Measurements from ENCODE around the gene BUD31. TPM values are rescaled to one million over a fixed set of nuclear protein-coding genes. Genes with fewer than 3 reads are reported as not detected.

BUD31 gene
- total RNA-seq, 1 donor from 2014 or later = 131 TPM

GRCh38 chr7:99460651-99461050, 51.9 kb downstream of the BUD31 start:
- DNase-seq (ENCODE audit: extremely low spot score, unreplicated experiment) = no peak
- TF ChIP-seq, protein P1, sequence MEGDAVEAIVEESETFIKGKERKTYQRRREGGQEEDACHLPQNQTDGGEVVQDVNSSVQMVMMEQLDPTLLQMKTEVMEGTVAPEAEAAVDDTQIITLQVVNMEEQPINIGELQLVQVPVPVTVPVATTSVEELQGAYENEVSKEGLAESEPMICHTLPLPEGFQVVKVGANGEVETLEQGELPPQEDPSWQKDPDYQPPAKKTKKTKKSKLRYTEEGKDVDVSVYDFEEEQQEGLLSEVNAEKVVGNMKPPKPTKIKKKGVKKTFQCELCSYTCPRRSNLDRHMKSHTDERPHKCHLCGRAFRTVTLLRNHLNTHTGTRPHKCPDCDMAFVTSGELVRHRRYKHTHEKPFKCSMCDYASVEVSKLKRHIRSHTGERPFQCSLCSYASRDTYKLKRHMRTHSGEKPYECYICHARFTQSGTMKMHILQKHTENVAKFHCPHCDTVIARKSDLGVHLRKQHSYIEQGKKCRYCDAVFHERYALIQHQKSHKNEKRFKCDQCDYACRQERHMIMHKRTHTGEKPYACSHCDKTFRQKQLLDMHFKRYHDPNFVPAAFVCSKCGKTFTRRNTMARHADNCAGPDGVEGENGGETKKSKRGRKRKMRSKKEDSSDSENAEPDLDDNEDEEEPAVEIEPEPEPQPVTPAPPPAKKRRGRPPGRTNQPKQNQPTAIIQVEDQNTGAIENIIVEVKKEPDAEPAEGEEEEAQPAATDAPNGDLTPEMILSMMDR (IDR thresholded peaks at IDR 0.05) = no peak
- Mint-ChIP-seq H3K27ac (ENCODE audit: unreplicated experiment) (no peak overlapping the region), H3K27me3 (ENCODE audit: unreplicated experiment) (no peaks in the 10 kb centered on the region), H3K4me1 (ENCODE audit: unreplicated experiment) (peaks cover 14% of the 10 kb centered on the region), H3K36me3 (ENCODE audit: unreplicated experiment) (peaks cover 18% of the 10 kb centered on the region), H3K9me3 (ENCODE audit: unreplicated experiment) (no peaks in the 10 kb centered on the region), H3K4me3 (ENCODE audit: unreplicated experiment) (no peak overlapping the region)

- Mint-ChIP-seq H3K4me3 (ENCODE audit: unreplicated experiment) (no peak overlapping the region), H3K9me3 (ENCODE audit: unreplicated experiment) (no peaks in the 10 kb centered on the region), H3K36me3 (ENCODE audit: unreplicated experiment) (peaks cover 18% of the 10 kb centered on the region), H3K27ac (ENCODE audit: unreplicated experiment) (no peak overlapping the region), H3K4me1 (ENCODE audit: unreplicated experiment) (peaks cover 18% of the 10 kb centered on the region), H3K27me3 (ENCODE audit: unreplicated experiment) (no peaks in the 10 kb centered on the region)
- DNase-seq (ENCODE audit: extremely low spot score, unreplicated experiment) = no peak
- TF ChIP-seq, protein P1 (IDR thresholded peaks at IDR 0.05) = no peak
Observed at GRCh38 chr7:99461221-99461620, 52.5 kb downstream of the BUD31 start.

- DNase-seq (ENCODE audit: extremely low spot score, unreplicated experiment) = no peak
- TF ChIP-seq, protein P1 (IDR thresholded peaks at IDR 0.05) = no peak
- Mint-ChIP-seq H3K27ac (ENCODE audit: unreplicated experiment) (peak overlapping the region; percentile 87), H3K9me3 (ENCODE audit: unreplicated experiment) (no peaks in the 10 kb centered on the region), H3K36me3 (ENCODE audit: unreplicated experiment) (peaks cover 8% of the 10 kb centered on the region), H3K4me3 (ENCODE audit: unreplicated experiment) (peak overlapping the region; percentile 86), H3K27me3 (ENCODE audit: unreplicated experiment) (peaks cover 3% of the 10 kb centered on the region), H3K4me1 (ENCODE audit: unreplicated experiment) (peaks cover 20% of the 10 kb centered on the region)
Observed at GRCh38 chr7:99465421-99465768, 56.6 kb downstream of the BUD31 start.

- DNase-seq (ENCODE audit: extremely low spot score, unreplicated experiment) = no peak
- Mint-ChIP-seq H3K9me3 (ENCODE audit: unreplicated experiment) (no peaks in the 10 kb centered on the region), H3K27me3 (ENCODE audit: unreplicated experiment) (peaks cover 6% of the 10 kb centered on the region), H3K27ac (ENCODE audit: unreplicated experiment) (no peak overlapping the region), H3K36me3 (ENCODE audit: unreplicated experiment) (peaks cover 5% of the 10 kb centered on the region), H3K4me3 (ENCODE audit: unreplicated experiment) (no peak overlapping the region), H3K4me1 (ENCODE audit: unreplicated experiment) (peaks cover 27% of the 10 kb centered on the region)
- TF ChIP-seq, protein P1 (IDR thresholded peaks at IDR 0.05) = no peak
Observed at GRCh38 chr7:99468336-99468918, 59.7 kb downstream of the BUD31 start.

Other genes with a start within 250 kb of the BUD31 start
- gene KPNA7, start 200.9 kb upstream of the BUD31 start, total RNA-seq = not detected in 2 replicates
- not detected in 2 replicates for gene MYH16, start 136.1 kb upstream of the BUD31 start, total RNA-seq
- 103 and 105 TPM in 2 replicates for gene ARPC1A, start 83.1 kb upstream of the BUD31 start, total RNA-seq
- gene ARPC1B, start 34.2 kb upstream of the BUD31 start, total RNA-seq = 76.1 and 84.9 TPM in 2 replicates
- 107 and 116 TPM in 2 replicates for gene PDAP1, start 372 bp upstream of the BUD31 start, total RNA-seq
- gene PTCD1, start 29.8 kb downstream of the BUD31 start, total RNA-seq = 5.7 and 10.5 TPM in 2 replicates
- gene CPSF4, start 30.0 kb downstream of the BUD31 start, total RNA-seq = 32.3 and 37.9 TPM in 2 replicates
- gene ATP5MF, start 57.2 kb downstream of the BUD31 start, total RNA-seq = 251 and 253 TPM in 2 replicates
- gene ZNF789, start 63.9 kb downstream of the BUD31 start, total RNA-seq = 6.9 and 8.4 TPM in 2 replicates
- 23.8 and 24.4 TPM in 2 replicates for gene ZNF394, start 91.3 kb downstream of the BUD31 start, total RNA-seq
- gene ZKSCAN5, start 95.7 kb downstream of the BUD31 start, total RNA-seq = 11.6 and 12.1 TPM in 2 replicates
- 5.3 and 6.3 TPM in 2 replicates for gene FAM200A, start 143.1 kb downstream of the BUD31 start, total RNA-seq
- 62.8 and 64.2 TPM in 2 replicates for gene ZNF655, start 149.7 kb downstream of the BUD31 start, total RNA-seq
- gene TMEM225B, start 189.3 kb downstream of the BUD31 start, total RNA-seq = 1.1 and 1.6 TPM in 2 replicates
- gene ZSCAN25, start 208.0 kb downstream of the BUD31 start, total RNA-seq = 19.6 and 20.7 TPM in 2 replicates